HEK293 (cell line): ENCODE results near the gene ALG8.

Experiments used
- EGR2 ChIP-seq: fragments of 450-650 bp; formaldehyde crosslinking; IDR thresholded peaks from 2 replicates; pipeline ENCODE4 v1.5.1; 2016; ENCODE audit warnings: low read depth, missing biosample characterization, missing genetic modification characterization
- GLI2 ChIP-seq: fragments of 450-650 bp; formaldehyde crosslinking; IDR thresholded peaks from 2 replicates; pipeline ENCODE4; 2017; ENCODE audit warnings: missing biosample characterization, missing genetic modification characterization, low read depth, borderline replicate concordance
- ZEB2 ChIP-seq: fragments of 450-650 bp; formaldehyde crosslinking; IDR thresholded peaks from 2 replicates; pipeline ENCODE4 v1.5.1; 2016; ENCODE audit warnings: missing biosample characterization, missing genetic modification characterization
- ZFHX2 ChIP-seq: fragments of 450-650 bp; formaldehyde crosslinking; conservative IDR thresholded peaks from 2 replicates; pipeline ENCODE4 v1.5.1; 2016; ENCODE audit warnings: missing biosample characterization, missing genetic modification characterization
- ZFP3 ChIP-seq: fragments of 450-650 bp; formaldehyde crosslinking; IDR thresholded peaks from 2 replicates; pipeline ENCODE4 v1.5.1; 2016; ENCODE audit warnings: low read depth, missing biosample characterization, missing genetic modification characterization
- ZFP37 ChIP-seq: fragments of 450-650 bp; formaldehyde crosslinking; IDR thresholded peaks from 2 replicates; pipeline ENCODE4 v1.5.1; 2016; ENCODE audit warnings: missing biosample characterization, missing genetic modification characterization
- ZFP41 ChIP-seq: fragments of 450-650 bp; formaldehyde crosslinking; IDR thresholded peaks from 2 replicates; pipeline ENCODE4 v1.5.1; 2016; ENCODE audit warnings: missing biosample characterization, missing genetic modification characterization, borderline replicate concordance
- ZNF155 ChIP-seq: fragments of 450-650 bp; formaldehyde crosslinking; IDR thresholded peaks from 2 replicates; pipeline ENCODE4 v1.5.1; 2016; ENCODE audit warnings: missing biosample characterization, missing genetic modification characterization
- ZNF2 ChIP-seq: fragments of 450-650 bp; formaldehyde crosslinking; IDR thresholded peaks from 2 replicates; pipeline ENCODE4 v1.5.1; 2016; ENCODE audit warnings: missing biosample characterization, missing genetic modification characterization
- ZNF221 ChIP-seq: fragments of 450-650 bp; formaldehyde crosslinking; IDR thresholded peaks from 2 replicates; pipeline ENCODE4 v1.5.1; 2017; ENCODE audit warnings: missing biosample characterization, missing genetic modification characterization, borderline replicate concordance
- ZNF266 ChIP-seq: fragments of 450-650 bp; formaldehyde crosslinking; IDR thresholded peaks from 2 replicates; pipeline ENCODE4 v1.5.1; 2016; ENCODE audit warnings: missing biosample characterization, missing genetic modification characterization, low read depth
- ZNF292 ChIP-seq: fragments of 450-650 bp; formaldehyde crosslinking; IDR thresholded peaks from 2 replicates; pipeline ENCODE4 v1.5.1; 2016; ENCODE audit warnings: low read depth, missing biosample characterization, missing genetic modification characterization, borderline replicate concordance
- ZNF335 ChIP-seq: fragments of 450-650 bp; formaldehyde crosslinking; conservative IDR thresholded peaks from 2 replicates; pipeline ENCODE4 v1.5.1; 2016; ENCODE audit warnings: missing biosample characterization, missing genetic modification characterization
- ZNF510 ChIP-seq: fragments of 450-650 bp; formaldehyde crosslinking; IDR thresholded peaks from 2 replicates; pipeline ENCODE4 v1.5.1; 2018; ENCODE audit warnings: mild to moderate bottlenecking, missing genetic modification characterization, missing biosample characterization; ENCODE audit not compliant: insufficient replicate concordance
- ZNF521 ChIP-seq: fragments of 450-650 bp; formaldehyde crosslinking; IDR thresholded peaks from 2 replicates; pipeline ENCODE4 v1.5.1; 2017; ENCODE audit warnings: missing biosample characterization, mild to moderate bottlenecking, missing genetic modification characterization
- ZNF623 ChIP-seq: fragments of 450-650 bp; formaldehyde crosslinking; IDR thresholded peaks from 2 replicates; pipeline ENCODE4 v1.5.1; 2016; ENCODE audit warnings: missing biosample characterization, missing genetic modification characterization
- ZNF747 ChIP-seq: fragments of 450-650 bp; formaldehyde crosslinking; IDR thresholded peaks from 2 replicates; pipeline ENCODE4 v1.5.1; 2016; ENCODE audit warnings: missing biosample characterization, missing genetic modification characterization
- ZSCAN23 ChIP-seq: fragments of 450-650 bp; formaldehyde crosslinking; IDR thresholded peaks from 2 replicates; pipeline ENCODE4 v1.5.1; 2016; ENCODE audit warnings: missing biosample characterization, missing genetic modification characterization
- TF ChIP-seq, protein P1 (sequence below): fragments of 450-650 bp; formaldehyde crosslinking; conservative IDR thresholded peaks from 2 replicates; pipeline ENCODE4 v1.5.1; 2016; ENCODE audit warnings: low read depth, missing biosample characterization, missing genetic modification characterization
- TF ChIP-seq, protein P2 (sequence below): fragments of 450-650 bp; formaldehyde crosslinking; IDR thresholded peaks from 2 replicates; pipeline ENCODE4; 2016; ENCODE audit warnings: missing biosample characterization, missing genetic modification characterization
- TF ChIP-seq, protein P3 (sequence below): fragments of 450-650 bp; formaldehyde crosslinking; IDR thresholded peaks from 2 replicates; pipeline ENCODE4 v1.5.1; 2016; ENCODE audit warnings: missing biosample characterization, missing genetic modification characterization, borderline replicate concordance
- TF ChIP-seq, protein P4 (sequence below): fragments of 450-650 bp; formaldehyde crosslinking; IDR thresholded peaks from 2 replicates; pipeline ENCODE4 v1.5.1; 2017; ENCODE audit warnings: missing biosample characterization, mild to moderate bottlenecking, missing genetic modification characterization, moderate library complexity
- TF ChIP-seq, protein P5 (sequence below): fragments of 450-650 bp; formaldehyde crosslinking; IDR thresholded peaks from 2 replicates; pipeline ENCODE4 v1.5.1; 2017; ENCODE audit warnings: missing biosample characterization, missing genetic modification characterization

Gene ALG8

DNA sequence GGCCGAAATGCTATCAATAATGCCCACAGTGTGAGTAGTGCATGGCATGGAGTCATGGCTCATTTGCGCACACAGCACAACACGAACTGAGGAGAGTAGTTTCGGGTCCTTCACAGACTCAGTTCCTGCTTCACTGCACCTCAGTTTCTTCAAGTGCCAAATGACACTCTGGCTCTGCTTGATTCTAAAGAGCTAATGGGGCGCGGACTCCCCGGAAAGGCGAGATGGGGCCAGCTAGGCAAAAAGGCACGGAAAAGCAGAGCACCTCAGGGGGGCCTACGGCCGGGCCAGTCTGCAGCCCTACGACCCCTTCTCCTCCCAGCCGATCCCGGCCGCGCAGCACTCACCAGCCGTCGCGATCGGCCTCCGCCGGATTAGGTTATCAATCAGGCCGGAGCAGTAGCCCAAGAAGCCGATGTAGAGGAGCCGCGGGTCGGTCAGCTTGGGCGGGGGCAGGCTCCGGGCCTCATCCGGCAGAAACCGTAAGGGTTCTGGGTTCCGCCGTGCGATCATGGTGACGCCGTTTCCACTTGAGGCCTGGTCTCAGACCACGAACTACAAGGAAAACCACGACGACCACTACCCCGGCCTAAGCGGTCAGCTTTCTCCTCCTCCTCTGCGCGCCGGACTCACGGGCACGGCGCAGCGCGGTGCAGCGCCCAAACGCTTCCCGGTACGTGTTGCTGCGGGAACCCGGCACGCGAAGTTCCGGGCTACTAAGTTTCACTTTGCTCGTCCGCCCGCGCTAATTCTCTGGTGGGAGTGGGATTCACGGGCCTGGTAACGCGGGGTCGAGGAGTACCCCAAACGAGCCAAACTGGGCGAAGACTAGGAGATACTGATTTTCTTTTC, 60.0 kb downstream of the ALG8 start, which contains the start of gene NDUFC2 (continued):
- peak; percentile 51; the same call in 1 of the 2 replicates for TF ChIP-seq ZSCAN23 (tag by site-specific recombination)
- TF ChIP-seq ZNF2 (tag by site-specific recombination): peak; percentile 81
- peak; percentile 76 for TF ChIP-seq ZNF335
- TF ChIP-seq, protein P1, sequence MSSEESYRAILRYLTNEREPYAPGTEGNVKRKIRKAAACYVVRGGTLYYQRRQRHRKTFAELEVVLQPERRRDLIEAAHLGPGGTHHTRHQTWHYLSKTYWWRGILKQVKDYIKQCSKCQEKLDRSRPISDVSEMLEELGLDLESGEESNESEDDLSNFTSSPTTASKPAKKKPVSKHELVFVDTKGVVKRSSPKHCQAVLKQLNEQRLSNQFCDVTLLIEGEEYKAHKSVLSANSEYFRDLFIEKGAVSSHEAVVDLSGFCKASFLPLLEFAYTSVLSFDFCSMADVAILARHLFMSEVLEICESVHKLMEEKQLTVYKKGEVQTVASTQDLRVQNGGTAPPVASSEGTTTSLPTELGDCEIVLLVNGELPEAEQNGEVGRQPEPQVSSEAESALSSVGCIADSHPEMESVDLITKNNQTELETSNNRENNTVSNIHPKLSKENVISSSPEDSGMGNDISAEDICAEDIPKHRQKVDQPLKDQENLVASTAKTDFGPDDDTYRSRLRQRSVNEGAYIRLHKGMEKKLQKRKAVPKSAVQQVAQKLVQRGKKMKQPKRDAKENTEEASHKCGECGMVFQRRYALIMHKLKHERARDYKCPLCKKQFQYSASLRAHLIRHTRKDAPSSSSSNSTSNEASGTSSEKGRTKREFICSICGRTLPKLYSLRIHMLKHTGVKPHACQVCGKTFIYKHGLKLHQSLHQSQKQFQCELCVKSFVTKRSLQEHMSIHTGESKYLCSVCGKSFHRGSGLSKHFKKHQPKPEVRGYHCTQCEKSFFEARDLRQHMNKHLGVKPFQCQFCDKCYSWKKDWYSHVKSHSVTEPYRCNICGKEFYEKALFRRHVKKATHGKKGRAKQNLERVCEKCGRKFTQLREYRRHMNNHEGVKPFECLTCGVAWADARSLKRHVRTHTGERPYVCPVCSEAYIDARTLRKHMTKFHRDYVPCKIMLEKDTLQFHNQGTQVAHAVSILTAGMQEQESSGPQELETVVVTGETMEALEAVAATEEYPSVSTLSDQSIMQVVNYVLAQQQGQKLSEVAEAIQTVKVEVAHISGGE (tag by site-specific recombination): peak; percentile 99
- 0 out of 2 replicates have a peak, but pooled peaks have one; percentile 32 for TF ChIP-seq ZNF221 (tag by site-specific recombination)
- TF ChIP-seq ZNF155: no peak
- no peak for TF ChIP-seq ZNF266 (tag by site-specific recombination)
- 0 out of 2 replicates have a peak, but pooled peaks have one; percentile 46 for TF ChIP-seq ZFP41 (tag by site-specific recombination)
- TF ChIP-seq ZNF521: no peak
- TF ChIP-seq ZFHX2 (tag by site-specific recombination): peak; percentile 73
- no peak for TF ChIP-seq ZFP3 (tag by site-specific recombination)
- TF ChIP-seq ZNF747 (tag by site-specific recombination): no peak
- no peak for TF ChIP-seq ZNF292 (tag by site-specific recombination)
- TF ChIP-seq, protein P2, sequence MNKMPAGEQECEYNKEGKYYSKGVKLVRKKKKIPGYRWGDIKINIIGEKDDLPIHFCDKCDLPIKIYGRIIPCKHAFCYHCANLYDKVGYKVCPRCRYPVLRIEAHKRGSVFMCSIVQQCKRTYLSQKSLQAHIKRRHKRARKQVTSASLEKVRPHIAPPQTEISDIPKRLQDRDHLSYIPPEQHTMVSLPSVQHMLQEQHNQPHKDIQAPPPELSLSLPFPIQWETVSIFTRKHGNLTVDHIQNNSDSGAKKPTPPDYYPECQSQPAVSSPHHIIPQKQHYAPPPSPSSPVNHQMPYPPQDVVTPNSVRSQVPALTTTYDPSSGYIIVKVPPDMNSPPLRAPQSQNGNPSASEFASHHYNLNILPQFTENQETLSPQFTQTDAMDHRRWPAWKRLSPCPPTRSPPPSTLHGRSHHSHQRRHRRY (tag by site-specific recombination): no peak
- no peak for TF ChIP-seq GLI2 (tag by site-specific recombination)
- peak; percentile 59 for TF ChIP-seq ZEB2 (tag by site-specific recombination)
- TF ChIP-seq, protein P3, sequence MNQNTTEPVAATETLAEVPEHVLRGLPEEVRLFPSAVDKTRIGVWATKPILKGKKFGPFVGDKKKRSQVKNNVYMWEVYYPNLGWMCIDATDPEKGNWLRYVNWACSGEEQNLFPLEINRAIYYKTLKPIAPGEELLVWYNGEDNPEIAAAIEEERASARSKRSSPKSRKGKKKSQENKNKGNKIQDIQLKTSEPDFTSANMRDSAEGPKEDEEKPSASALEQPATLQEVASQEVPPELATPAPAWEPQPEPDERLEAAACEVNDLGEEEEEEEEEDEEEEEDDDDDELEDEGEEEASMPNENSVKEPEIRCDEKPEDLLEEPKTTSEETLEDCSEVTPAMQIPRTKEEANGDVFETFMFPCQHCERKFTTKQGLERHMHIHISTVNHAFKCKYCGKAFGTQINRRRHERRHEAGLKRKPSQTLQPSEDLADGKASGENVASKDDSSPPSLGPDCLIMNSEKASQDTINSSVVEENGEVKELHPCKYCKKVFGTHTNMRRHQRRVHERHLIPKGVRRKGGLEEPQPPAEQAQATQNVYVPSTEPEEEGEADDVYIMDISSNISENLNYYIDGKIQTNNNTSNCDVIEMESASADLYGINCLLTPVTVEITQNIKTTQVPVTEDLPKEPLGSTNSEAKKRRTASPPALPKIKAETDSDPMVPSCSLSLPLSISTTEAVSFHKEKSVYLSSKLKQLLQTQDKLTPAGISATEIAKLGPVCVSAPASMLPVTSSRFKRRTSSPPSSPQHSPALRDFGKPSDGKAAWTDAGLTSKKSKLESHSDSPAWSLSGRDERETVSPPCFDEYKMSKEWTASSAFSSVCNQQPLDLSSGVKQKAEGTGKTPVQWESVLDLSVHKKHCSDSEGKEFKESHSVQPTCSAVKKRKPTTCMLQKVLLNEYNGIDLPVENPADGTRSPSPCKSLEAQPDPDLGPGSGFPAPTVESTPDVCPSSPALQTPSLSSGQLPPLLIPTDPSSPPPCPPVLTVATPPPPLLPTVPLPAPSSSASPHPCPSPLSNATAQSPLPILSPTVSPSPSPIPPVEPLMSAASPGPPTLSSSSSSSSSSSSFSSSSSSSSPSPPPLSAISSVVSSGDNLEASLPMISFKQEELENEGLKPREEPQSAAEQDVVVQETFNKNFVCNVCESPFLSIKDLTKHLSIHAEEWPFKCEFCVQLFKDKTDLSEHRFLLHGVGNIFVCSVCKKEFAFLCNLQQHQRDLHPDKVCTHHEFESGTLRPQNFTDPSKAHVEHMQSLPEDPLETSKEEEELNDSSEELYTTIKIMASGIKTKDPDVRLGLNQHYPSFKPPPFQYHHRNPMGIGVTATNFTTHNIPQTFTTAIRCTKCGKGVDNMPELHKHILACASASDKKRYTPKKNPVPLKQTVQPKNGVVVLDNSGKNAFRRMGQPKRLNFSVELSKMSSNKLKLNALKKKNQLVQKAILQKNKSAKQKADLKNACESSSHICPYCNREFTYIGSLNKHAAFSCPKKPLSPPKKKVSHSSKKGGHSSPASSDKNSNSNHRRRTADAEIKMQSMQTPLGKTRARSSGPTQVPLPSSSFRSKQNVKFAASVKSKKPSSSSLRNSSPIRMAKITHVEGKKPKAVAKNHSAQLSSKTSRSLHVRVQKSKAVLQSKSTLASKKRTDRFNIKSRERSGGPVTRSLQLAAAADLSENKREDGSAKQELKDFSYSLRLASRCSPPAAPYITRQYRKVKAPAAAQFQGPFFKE: no peak
- no peak for TF ChIP-seq ZNF510 (tag by site-specific recombination)
- TF ChIP-seq, protein P4, sequence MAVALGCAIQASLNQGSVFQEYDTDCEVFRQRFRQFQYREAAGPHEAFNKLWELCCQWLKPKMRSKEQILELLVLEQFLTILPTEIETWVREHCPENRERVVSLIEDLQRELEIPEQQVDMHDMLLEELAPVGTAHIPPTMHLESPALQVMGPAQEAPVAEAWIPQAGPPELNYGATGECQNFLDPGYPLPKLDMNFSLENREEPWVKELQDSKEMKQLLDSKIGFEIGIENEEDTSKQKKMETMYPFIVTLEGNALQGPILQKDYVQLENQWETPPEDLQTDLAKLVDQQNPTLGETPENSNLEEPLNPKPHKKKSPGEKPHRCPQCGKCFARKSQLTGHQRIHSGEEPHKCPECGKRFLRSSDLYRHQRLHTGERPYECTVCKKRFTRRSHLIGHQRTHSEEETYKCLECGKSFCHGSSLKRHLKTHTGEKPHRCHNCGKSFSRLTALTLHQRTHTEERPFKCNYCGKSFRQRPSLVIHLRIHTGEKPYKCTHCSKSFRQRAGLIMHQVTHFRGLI: peak; percentile 65; the same call in 1 of the 2 replicates
- TF ChIP-seq ZFP37 (tag by site-specific recombination): peak; percentile 94
- no peak for TF ChIP-seq ZNF623 (tag by site-specific recombination)
- peak; percentile 59; the same call in 1 of the 2 replicates for TF ChIP-seq EGR2 (tag by site-specific recombination)
- TF ChIP-seq, protein P5, sequence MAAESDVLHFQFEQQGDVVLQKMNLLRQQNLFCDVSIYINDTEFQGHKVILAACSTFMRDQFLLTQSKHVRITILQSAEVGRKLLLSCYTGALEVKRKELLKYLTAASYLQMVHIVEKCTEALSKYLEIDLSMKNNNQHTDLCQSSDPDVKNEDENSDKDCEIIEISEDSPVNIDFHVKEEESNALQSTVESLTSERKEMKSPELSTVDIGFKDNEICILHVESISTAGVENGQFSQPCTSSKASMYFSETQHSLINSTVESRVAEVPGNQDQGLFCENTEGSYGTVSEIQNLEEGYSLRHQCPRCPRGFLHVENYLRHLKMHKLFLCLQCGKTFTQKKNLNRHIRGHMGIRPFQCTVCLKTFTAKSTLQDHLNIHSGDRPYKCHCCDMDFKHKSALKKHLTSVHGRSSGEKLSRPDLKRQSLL: peak; percentile 39; the same call in 1 of the 2 replicates
